GM19238 (cell line): ENCODE results near the gene ABCD3.
"Not testable (repeated sequence)": the region's sequence is repeated elsewhere in the genome, so short reads cannot be mapped to it uniquely, and the experiment has no call there.

Source experiments
- DNase-seq: peaks from one replicate; pipeline ENCODE4 v3.0.0; 2011; ENCODE audit warnings: low spot score; ENCODE audit not compliant: insufficient read length

The ABCD3 gene

DNA sequence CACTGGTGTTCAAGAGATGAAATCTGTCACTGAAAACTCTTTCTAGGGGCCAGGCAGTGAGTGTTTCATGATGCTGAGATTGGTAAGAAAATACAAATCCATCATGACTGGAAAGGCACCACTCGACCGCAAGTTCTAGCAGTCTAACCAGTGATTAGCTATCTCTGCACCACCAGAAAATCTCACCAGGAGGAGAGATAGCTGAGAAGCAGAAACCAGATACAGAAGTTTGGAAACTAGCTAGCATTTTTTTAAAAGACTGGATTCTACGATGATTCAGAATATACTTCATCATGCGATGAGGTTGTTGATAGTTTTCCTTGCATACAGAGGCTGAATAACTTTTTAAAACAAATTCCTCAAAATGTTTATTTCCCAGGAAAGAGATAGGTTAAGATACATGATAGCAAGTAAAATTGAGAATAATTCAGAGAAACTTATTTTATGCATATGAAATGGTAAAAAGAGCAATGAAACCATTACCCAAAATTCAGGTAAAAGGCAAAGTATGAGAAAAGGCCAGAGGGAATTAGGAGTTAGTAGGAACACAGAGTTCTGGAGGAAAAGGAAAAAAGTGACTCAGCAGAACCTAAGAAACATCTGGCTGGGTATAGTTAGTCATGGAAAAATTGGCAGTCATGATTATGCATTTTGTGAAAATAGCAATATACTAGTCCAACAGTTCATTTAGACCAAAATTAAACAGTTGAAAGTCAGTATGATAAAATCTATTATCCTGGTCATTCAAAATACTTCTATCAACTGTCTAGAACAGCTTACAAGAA lies 126.7 kb downstream of the ABCD3 start:
- DNase-seq: no peak

- no peak for DNase-seq
Measured at GRCh38 chr1:94549706-94550105, 131.5 kb downstream of the ABCD3 start.

DNA sequence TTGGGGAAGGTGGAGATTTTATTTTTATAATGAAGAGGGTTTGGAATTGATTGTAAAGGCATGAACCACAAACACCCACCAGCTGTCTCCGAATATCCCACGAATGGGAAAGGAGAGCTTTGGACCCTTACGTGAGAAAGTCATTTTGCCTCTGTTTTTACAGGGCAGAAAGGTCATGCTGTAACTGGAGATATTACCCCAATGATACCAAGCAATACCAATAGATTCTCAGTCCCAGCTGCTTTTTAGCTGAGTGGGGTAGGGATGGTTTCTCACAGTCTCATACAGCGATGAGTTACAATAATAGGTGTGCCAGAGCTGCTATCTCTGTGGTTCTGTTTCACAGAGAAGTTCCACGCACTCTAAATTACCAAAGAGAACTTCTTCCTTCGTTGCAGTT lies 132.2 kb downstream of the ABCD3 start:
- DNase-seq: no peak

DNA sequence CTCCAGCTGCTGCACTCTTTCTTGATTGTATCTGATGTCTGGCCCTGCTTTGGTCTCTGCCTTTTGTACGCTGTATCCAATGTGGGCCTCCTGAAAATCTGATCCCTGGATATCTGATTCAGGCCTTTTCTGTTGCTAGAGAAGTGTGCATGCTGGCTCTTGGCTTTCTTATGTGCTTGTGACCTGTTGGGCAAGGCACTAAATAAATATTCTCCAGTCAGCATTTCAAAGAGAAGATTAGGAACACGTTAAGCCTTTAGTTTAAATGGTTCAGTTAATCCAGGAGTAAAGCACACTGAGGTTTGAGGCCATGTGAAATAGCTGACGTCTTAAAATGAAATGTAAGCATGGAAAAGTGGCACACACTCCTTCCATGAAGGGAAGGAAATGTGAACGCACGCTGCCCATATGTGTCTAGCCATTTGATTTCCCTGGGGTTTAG lies 132.6 kb downstream of the ABCD3 start:
- no peak for DNase-seq

GRCh38 chr1:94551449-94551848 lies 133.3 kb downstream of the ABCD3 start:
- DNase-seq: no peak

GRCh38 chr1:94552071-94552586 lies 133.9 kb downstream of the ABCD3 start:
- no peak for DNase-seq

- DNase-seq: no peak
Measured at GRCh38 chr1:94553323-94553730, 135.1 kb downstream of the ABCD3 start.

- DNase-seq: no peak
Measured at GRCh38 chr1:94553931-94554330, 135.7 kb downstream of the ABCD3 start.

- DNase-seq: no peak
Measured at GRCh38 chr1:94554580-94554979, 136.4 kb downstream of the ABCD3 start.

DNA sequence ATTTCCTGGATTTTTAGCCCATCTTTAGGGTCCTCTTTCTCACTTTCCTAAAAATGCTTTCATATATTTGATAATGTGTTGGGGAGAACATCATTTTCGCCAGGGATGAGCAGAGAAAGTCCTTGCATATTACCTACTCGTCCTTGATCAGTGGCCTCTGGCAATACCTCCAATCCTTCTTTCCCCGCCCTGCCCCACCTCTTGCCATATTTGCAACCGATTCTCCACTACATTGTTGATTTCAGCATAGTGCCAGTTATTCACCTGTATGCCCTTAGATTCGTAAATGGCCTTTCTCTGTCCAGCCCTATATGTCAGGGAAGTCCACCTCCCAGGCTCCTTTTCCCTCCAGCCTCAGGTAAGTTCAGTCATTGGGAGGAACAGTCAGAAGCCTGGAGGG lies 136.9 kb downstream of the ABCD3 start:
- no peak for DNase-seq

GRCh38 chr1:94559921-94560320 lies 141.7 kb downstream of the ABCD3 start:
- DNase-seq: no peak

- DNase-seq: no peak
Measured at GRCh38 chr1:94560333-94560732, 142.1 kb downstream of the ABCD3 start.

GRCh38 chr1:94562519-94563260 lies 144.5 kb downstream of the ABCD3 start:
- DNase-seq: no peak

DNA sequence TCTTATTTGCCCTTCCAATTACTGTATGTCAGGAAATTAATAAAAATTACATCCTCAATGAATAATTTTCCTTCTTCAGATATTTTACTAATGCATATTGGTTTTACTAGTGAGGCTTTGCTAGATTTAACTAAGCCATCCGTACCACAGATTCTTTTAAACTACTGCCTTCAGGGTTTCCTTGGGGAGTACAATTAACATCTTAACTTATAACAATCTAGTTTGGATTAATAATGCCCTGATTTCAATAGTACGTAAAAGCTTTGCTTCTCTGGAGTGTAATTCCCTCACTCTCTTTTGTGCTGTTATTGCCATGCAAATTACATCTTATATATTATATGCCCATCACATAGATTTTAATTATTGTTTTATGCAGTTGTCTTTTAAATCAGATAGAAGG lies 147.7 kb downstream of the ABCD3 start:
- DNase-seq: no peak

DNA sequence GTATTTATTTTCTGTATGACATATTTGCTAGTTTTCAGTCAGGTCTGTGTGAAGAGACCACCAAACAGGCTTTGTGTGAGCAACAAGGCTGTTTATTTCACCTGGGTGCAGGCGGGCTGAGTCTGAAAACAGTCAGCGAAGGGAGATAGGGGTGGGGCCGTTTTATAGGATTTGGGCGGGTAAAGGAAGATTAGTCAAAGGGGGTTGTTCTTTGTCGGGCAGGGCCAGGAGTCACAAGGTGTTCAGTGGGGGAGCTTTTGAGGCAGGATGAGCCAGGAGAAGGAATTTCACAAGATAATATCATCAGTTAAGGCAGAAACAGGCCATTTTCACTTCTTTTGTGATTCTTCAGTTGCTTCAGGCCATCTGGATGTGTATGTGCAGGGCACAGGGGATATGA lies 148.2 kb downstream of the ABCD3 start:
- DNase-seq: not testable (repeated sequence)

DNA sequence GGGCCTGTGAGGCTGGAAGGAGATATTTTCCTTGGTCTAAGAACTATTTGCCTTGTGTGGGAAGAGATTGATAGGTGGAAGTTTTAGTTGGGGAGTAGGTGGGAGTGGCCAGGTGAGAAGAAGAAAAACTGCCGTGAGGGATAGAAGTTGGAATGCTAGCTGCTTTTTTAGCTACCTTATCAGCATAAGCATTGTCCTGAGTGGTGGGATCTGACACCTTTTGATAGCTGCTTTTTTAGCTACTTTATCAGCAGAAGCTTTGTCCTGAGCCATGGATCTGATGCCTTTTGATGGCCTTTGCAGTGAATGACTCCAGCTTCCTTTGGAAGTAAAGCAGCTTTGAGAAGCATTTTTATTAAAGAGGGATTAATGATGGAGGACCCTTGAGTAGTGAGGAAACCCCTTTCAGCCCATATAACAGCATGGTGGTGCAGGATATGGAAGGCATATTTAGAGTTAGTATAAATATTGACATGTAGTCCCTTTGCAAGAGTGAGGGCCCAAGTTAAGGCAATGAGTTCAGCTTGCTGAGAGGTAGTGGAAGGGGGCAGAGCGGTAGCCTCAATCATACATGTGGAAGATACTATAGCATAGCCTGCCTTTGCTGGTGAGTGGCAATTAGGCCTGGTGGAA lies 149.9 kb downstream of the ABCD3 start:
- DNase-seq: not testable (repeated sequence)
